K562 (cell line): Measurements from ENCODE around the gene LY6G5B. TPM values are rescaled to one million over a fixed set of nuclear protein-coding genes. Genes with fewer than 3 reads are reported as not detected.

Source experiments
- ARID1B ChIP-seq: fragments of 450-650 bp; IDR thresholded peaks from 2 replicates; pipeline ENCODE4 v1.6.1; 2016; ENCODE audit warnings: antibody characterized with exemption, mild to moderate bottlenecking, inconsistent platforms
- ARID2 ChIP-seq: fragments of 450-650 bp; IDR thresholded peaks from 2 replicates; pipeline ENCODE4 v1.6.1; 2017; ENCODE audit warnings: antibody characterized with exemption, mild to moderate bottlenecking
- CREBBP ChIP-seq: IDR thresholded peaks from one replicate; pipeline ENCODE4 v1.6.1; 2012; ENCODE audit warnings: low read depth, mild to moderate bottlenecking, control low read depth, inconsistent platforms, low read length
- DNMT1 ChIP-seq: fragments of 450-650 bp; IDR thresholded peaks from 2 replicates; pipeline ENCODE4 v1.6.1; 2016; ENCODE audit warnings: antibody characterized with exemption, mild to moderate bottlenecking
- FOXK2 ChIP-seq, 2 experiments: fragments of 450-650 bp; IDR thresholded peaks in 1 of 2; conservative IDR thresholded peaks in 1 of 2; 2 replicates each; pipeline ENCODE4 v1.6.1; 2016; ENCODE audit warnings: low read depth in 2 of 2, mild to moderate bottlenecking in 1 of 2
- MYBL2 ChIP-seq, 2 experiments: fragments of 450-650 bp in 1 of 2; sonication (generic) in 1 of 2; formaldehyde crosslinking in 1 of 2; IDR thresholded peaks; 2 replicates each; pipeline versions ENCODE4 v1.6.1 to v1.8.1; 2017 to 2022; ENCODE audit warnings: borderline replicate concordance in 1 of 2, inconsistent platforms in 1 of 2, low read depth in 1 of 2, mild to moderate bottlenecking in 1 of 2, missing genetic modification reagents in 1 of 2, moderate library complexity in 1 of 2
- POLR2B ChIP-seq: fragments of 450-650 bp; IDR thresholded peaks from 2 replicates; pipeline ENCODE4 v1.6.1; 2018; ENCODE audit warnings: low read depth; ENCODE audit not compliant: partially characterized antibody
- POU5F1 ChIP-seq: fragments of 150-350 bp; IDR thresholded peaks from 2 replicates; pipeline ENCODE4 v1.6.1; 2014; ENCODE audit warnings: borderline replicate concordance, low read length, low read depth, mild to moderate bottlenecking; ENCODE audit not compliant: partially characterized antibody
- PRPF4 ChIP-seq: fragments of 200-400 bp; formaldehyde crosslinking; IDR thresholded peaks from one replicate; pipeline ENCODE4 v1.6.1; 2017; ENCODE audit warnings: low read length, low read depth, mild to moderate bottlenecking; ENCODE audit not compliant: insufficient read depth, poor library complexity, severe bottlenecking
- RB1 ChIP-seq: fragments of 450-650 bp; IDR thresholded peaks from 2 replicates; pipeline ENCODE4 v1.6.1; 2017; ENCODE audit warnings: low read depth, mild to moderate bottlenecking
- RBFOX2 ChIP-seq: fragments of 200-400 bp; formaldehyde crosslinking; IDR thresholded peaks from 2 replicates; pipeline ENCODE4 v1.6.1; 2017; ENCODE audit warnings: low read depth, mild to moderate bottlenecking, low read length, moderate library complexity
- SMARCB1 ChIP-seq: IDR thresholded peaks from 2 replicates; pipeline ENCODE4 v1.6.1; 2011; ENCODE audit warnings: improper control_type of control experiment, low read depth; ENCODE audit not compliant: insufficient read length
- SMC3 ChIP-seq: conservative IDR thresholded peaks from 2 replicates; pipeline ENCODE4 v1.6.1; 2011; ENCODE audit warnings: low read depth, low read length, improper control_type of control experiment; ENCODE audit not compliant: insufficient read depth
- SP1 ChIP-seq: sonication (generic); formaldehyde crosslinking; IDR thresholded peaks from 2 replicates; pipeline ENCODE4 v1.8.1; 2022; ENCODE audit warnings: mild to moderate bottlenecking, missing genetic modification reagents
- TBL1XR1 ChIP-seq, 2 experiments: IDR thresholded peaks; 2 replicates each; pipeline ENCODE4 v1.6.1; 2012; ENCODE audit warnings: improper control_type of control experiment in 2 of 2, low read length in 2 of 2, mild to moderate bottlenecking in 1 of 2
- ZNF124 ChIP-seq: sonication (generic); formaldehyde crosslinking; IDR thresholded peaks from 2 replicates; pipeline ENCODE4 v1.8.1; 2022; ENCODE audit warnings: missing genetic modification reagents
- ZNF431 ChIP-seq: sonication (generic); formaldehyde crosslinking; IDR thresholded peaks from 2 replicates; pipeline ENCODE4 v1.8.0; 2022; ENCODE audit warnings: mild to moderate bottlenecking, missing genetic modification reagents
- ZNF77 ChIP-seq: fragments of 250-450 bp; sonication (Bioruptor Pico); IDR thresholded peaks from 2 replicates; pipeline ENCODE4 v1.5.0; 2020
- polyA plus RNA-seq, 8 experiments: library from polyadenylated mRNA; depleted of rRNA in 4 of 8; stranded (reverse) in 5 of 8; unstranded in 3 of 8; fragments of >200 nt; fragmentation: Nextera tagmentation in 2 of 8; fragmentation: Illumina TruSeq in 1 of 8; extraction: Ambion mirVana in 2 of 8; extraction: Trizol in 1 of 8; gene quantifications; 2 replicates each; pipeline versions ENCODE4 v1.2.1 to v1.2.3, GENCODE V29; 2011 to 2014; ENCODE audit warnings: inconsistent platforms in 1 of 8, missing spikeins in 1 of 8
- total RNA-seq, 7 experiments: library from RNA; depleted of rRNA in 6 of 7; stranded (reverse); fragments of >200 nt in 6 of 7; fragmentation: Illumina TruSeq in 2 of 7; extraction: Trizol in 2 of 7; gene quantifications; 2 replicates each; pipeline versions ENCODE4 v1.2.1 to v1.2.3, GENCODE V29; 2011 to 2021; ENCODE audit warnings: low replicate concordance in 1 of 7
- TF ChIP-seq, protein P1 (sequence below): fragments of 450-650 bp; formaldehyde crosslinking; IDR thresholded peaks from 2 replicates; pipeline ENCODE4 v1.4.0; 2020; ENCODE audit warnings: mild to moderate bottlenecking, moderate library complexity
- TF ChIP-seq, protein P2 (sequence below): fragments of 250-450 bp; sonication (Bioruptor Pico); IDR thresholded peaks from 2 replicates; pipeline ENCODE4 v1.6.1; 2021; ENCODE audit warnings: mild to moderate bottlenecking
- TF ChIP-seq, protein P3 (sequence below): IDR thresholded peaks from 2 replicates; pipeline ENCODE4 v1.6.1; 2016; ENCODE audit warnings: missing genetic modification characterization, missing compliant biosample characterization
- TF ChIP-seq, protein P4 (sequence below): fragments of 450-650 bp; IDR thresholded peaks from 2 replicates; pipeline ENCODE4 v1.6.1; 2016; ENCODE audit warnings: low read depth, mild to moderate bottlenecking, moderate library complexity

LY6G5B gene
- total and polyA plus RNA-seq, 9 of the 15 experiments (the other 6 are each of a cell fraction or from before 2014, with no cell fraction given): 6.0 to 27.0 (median 7.5) TPM

DNA sequence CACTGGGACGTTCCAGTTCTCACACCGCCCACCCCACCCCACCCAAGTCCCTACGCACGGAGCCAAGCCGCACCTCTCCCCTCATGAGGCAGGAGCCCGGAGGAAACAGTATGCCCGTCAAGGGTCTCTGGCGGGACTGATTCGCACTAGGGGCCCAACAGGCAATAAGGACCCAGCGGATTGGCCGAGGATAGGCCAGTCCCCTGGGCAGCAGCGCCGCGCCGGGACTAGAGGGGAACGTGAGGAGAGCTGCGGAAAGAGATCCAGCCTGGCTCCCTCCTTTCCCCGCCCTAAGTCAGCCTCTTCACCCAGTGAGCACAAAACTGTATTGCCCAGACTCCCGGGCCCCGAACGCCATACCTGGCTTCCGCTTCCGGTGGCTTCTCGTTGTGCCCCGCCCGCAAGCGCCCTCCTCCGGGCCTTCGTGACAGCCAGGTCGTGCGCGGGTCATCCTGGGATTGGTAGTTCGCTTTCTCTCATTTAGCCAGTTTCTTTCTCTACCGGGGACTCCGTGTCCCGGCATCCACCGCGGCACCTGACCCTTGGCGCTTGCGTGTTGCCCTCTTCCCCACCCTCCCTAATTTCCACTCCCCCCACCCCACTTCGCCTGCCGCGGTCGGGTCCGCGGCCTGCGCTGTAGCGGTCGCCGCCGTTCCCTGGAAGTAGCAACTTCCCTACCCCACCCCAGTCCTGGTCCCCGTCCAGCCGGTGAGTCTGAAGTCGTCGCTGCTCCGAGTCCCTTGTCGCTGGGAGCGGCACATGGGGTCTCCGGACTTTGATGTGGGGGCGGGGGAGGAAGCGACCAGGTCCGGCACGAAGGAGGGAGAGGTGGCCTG is 4.1 kb upstream of the LY6G5B start, which contains the start of gene CSNK2B (continued):
- TF ChIP-seq SP1 (CRISPR knock-in tag): peak; percentile 89
- TF ChIP-seq RB1: no peak
- TF ChIP-seq ARID2: no peak; the same call in 1 of the 2 replicates
- TF ChIP-seq, protein P1, sequence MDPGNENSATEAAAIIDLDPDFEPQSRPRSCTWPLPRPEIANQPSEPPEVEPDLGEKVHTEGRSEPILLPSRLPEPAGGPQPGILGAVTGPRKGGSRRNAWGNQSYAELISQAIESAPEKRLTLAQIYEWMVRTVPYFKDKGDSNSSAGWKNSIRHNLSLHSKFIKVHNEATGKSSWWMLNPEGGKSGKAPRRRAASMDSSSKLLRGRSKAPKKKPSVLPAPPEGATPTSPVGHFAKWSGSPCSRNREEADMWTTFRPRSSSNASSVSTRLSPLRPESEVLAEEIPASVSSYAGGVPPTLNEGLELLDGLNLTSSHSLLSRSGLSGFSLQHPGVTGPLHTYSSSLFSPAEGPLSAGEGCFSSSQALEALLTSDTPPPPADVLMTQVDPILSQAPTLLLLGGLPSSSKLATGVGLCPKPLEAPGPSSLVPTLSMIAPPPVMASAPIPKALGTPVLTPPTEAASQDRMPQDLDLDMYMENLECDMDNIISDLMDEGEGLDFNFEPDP: peak; percentile 69; the same call in 1 of the 2 replicates
- TF ChIP-seq MYBL2 (IDR thresholded peaks at IDR 0.05; ENCODE audit: low read depth): no peak
- no peak for TF ChIP-seq MYBL2 (CRISPR knock-in tag; IDR thresholded peaks at IDR 0.05; ENCODE audit: borderline replicate concordance)
- no peak for TF ChIP-seq ZNF124
- TF ChIP-seq, protein P2, sequence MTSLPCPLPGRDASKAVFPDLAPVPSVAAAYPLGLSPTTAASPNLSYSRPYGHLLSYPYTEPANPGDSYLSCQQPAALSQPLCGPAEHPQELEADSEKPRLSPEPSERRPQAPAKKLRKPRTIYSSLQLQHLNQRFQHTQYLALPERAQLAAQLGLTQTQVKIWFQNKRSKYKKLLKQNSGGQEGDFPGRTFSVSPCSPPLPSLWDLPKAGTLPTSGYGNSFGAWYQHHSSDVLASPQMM (CRISPR knock-in tag): no peak
- TF ChIP-seq CREBBP: no peak
- TF ChIP-seq SMC3: no peak
- peak; percentile 95 for TF ChIP-seq POLR2B
- TF ChIP-seq TBL1XR1 (IDR thresholded peaks at IDR 0.05; ENCODE audit: low read length in 2 of 2): peak; percentile 47 to 50; a peak in 2 of 4 replicates
- TF ChIP-seq, protein P3, sequence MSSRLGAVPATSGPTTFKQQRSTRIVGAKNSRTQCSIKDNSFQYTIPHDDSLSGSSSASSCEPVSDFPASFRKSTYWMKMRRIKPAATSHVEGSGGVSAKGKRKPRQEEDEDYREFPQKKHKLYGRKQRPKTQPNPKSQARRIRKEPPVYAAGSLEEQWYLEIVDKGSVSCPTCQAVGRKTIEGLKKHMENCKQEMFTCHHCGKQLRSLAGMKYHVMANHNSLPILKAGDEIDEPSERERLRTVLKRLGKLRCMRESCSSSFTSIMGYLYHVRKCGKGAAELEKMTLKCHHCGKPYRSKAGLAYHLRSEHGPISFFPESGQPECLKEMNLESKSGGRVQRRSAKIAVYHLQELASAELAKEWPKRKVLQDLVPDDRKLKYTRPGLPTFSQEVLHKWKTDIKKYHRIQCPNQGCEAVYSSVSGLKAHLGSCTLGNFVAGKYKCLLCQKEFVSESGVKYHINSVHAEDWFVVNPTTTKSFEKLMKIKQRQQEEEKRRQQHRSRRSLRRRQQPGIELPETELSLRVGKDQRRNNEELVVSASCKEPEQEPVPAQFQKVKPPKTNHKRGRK (tag): no peak
- TF ChIP-seq ARID1B: no peak
- TF ChIP-seq DNMT1: no peak
- no peak for TF ChIP-seq SMARCB1
- TF ChIP-seq PRPF4: peak; percentile 70
- TF ChIP-seq ZNF77 (CRISPR knock-in tag): 0 out of 2 replicates have a peak, but pooled peaks have one; percentile 2
- TF ChIP-seq POU5F1: peak; percentile 78
- TF ChIP-seq RBFOX2: peak; percentile 98
- TF ChIP-seq ZNF431 (CRISPR knock-in tag): peak; percentile 75
- TF ChIP-seq, protein P4, sequence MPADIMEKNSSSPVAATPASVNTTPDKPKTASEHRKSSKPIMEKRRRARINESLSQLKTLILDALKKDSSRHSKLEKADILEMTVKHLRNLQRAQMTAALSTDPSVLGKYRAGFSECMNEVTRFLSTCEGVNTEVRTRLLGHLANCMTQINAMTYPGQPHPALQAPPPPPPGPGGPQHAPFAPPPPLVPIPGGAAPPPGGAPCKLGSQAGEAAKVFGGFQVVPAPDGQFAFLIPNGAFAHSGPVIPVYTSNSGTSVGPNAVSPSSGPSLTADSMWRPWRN: no peak
- TF ChIP-seq FOXK2 (conservative IDR thresholded peaks at IDR 0.05 in 1 of 2, IDR thresholded peaks at IDR 0.05 in 1 of 2; ENCODE audit: low read depth in 2 of 2): peak; percentile 85 to 91
